Pons (tissue), 1 donor: ENCODE measurements around the gene HMG20A.
A peak's percentile ranks its signal among the peaks of the same experiment; 100 is the strongest.

Experiments
- DNase-seq: peaks from one replicate; pipeline ENCODE4 v3.0.0-alpha.2; 2016; ENCODE audit warnings: low spot score

The HMG20A gene

GRCh38 chr15:77499087-77499760 lies 78.5 kb downstream of the HMG20A start:
- peak; percentile 36 for DNase-seq

GRCh38 chr15:77500989-77501388 lies 80.3 kb downstream of the HMG20A start:
- DNase-seq: no peak

- no peak for DNase-seq
Observed at GRCh38 chr15:77502379-77503095, 81.8 kb downstream of the HMG20A start.

GRCh38 chr15:77503240-77503639 lies 82.6 kb downstream of the HMG20A start:
- no peak for DNase-seq

GRCh38 chr15:77503764-77504163 lies 83.1 kb downstream of the HMG20A start:
- no peak for DNase-seq

DNA sequence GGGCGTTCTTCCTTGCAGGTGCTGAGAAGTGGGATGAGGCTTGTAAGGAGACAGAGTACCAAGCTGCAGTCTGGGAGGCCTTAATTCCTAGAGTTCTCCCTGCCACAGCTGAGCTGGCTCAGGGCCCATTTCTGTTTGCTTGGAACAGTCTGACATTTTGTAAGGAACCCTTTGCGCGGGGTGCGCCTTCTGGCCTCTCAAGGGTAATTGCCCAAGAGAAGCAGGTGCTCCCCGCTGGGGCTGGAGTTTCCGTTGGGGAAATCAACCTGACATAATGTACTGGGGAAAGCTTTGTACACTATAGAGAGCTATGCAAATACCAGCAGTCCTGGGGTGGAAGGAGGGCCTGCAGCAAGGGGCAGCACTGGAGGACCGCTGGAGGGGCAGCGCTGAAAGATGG lies 83.6 kb downstream of the HMG20A start:
- no peak for DNase-seq

- no peak for DNase-seq
Observed at GRCh38 chr15:77504871-77505270, 84.2 kb downstream of the HMG20A start.

DNA sequence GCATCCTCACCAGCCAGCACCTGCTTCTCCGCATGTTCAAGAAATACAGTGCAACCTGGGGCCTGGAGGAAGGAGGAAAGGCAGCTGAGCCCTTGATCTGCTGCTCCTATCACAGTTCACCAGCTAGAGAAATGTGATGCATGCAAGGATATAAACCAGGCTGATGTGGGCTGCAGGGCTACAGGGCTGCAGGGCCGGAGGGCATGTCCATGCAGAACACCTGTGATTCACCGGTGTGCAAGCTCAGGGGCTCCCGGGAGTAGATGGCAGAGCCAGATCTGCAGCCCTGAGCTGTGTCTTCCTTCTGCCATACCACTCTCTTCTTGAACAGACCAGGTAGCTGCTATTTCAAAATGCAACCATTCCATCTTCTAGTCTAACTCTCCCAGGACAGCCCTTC lies 84.9 kb downstream of the HMG20A start:
- no peak for DNase-seq

DNA sequence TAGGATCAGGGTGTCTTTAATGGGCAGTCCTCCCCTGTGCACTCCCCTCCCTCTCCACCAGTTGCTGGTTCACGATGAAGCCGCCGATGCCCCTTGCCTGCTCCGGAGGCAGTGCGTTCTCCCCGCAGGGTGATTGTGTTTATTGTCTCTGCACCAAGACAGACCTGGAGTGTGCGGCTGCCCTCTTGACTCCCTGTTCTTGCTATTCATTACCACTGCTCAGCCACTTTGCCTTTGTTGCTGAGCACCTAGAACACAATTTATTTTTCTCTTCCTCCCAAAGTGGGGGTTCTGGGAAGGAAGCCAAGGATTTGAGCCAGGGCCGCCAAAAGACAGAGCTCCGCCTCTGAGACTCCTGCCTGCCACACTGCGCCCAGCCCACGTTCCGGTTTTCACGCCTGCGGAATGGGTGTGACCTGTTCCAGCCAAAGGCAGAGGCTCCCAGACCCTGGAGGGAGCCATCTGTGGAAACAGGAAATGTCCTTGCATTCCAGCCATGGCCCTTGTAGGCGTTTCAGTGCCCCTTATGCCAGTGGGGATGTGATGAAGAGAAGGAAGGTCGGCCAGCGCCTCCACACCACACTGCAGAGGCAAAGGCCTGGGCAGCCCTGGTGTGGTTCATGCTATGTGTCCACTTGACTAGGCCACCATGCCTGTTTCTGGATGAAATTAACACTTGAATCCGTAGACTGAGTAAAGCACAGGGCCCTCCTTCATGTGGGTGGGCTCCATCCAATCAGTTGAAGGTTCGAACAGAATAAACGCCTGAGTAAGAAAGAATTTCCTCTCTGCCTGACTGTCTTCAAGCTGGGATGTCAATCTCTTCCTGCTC lies 85.8 kb downstream of the HMG20A start:
- peak; percentile 46 for DNase-seq

- DNase-seq: peak; percentile 70
Observed at GRCh38 chr15:77507143-77507897, 86.6 kb downstream of the HMG20A start.

GRCh38 chr15:77507911-77508310 lies 87.2 kb downstream of the HMG20A start:
- peak; percentile 98 for DNase-seq

- peak; percentile 51 for DNase-seq
Observed at GRCh38 chr15:77508541-77509243, 88.0 kb downstream of the HMG20A start.

DNA sequence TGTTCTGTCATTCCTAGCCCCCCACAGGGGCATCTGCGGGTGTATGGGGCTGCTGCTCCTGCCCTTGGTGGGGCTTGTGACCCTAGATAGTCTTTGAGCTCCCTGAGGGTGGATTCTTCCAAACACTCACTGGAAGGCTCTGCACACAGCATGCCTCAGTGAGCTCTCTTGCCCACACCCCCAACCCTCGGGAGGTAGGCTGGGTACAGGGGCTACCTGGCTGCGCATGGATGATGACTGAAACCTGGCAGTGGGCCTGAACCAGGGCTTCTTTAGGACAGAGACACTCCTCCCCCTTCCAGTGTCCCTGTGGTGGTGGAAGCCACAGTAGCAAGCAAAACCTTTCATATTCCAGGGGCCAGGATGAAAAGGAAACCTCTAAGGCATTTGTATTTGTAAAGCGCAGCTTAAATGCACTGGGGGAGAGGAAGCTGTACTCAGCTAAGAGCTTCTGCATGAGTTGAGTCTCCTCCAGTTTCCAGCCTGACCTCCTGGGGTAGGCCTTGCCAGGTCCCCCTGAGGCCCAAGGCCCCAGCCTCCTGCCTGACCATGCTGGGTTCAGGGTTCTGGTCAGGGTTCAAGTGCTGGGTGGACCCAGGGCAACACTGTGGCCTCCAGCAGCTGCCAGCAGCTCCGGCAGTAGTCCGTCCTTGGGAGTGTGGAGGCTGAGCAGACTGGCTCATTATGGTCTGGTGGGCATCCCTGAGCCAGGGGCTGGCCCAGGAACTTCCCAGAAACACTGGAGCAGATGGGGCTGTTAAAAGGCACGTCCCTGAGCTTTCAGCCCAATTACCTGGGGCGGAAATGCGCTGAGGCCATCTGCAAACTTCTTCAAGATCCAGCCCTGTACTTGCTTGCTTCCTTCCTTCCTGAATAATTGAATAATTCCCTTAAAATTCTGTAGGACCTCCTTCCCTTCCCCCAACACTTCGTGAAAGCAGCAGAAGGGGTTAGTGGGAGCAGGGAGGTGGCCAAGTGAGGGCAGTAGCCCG lies 89.7 kb downstream of the HMG20A start:
- DNase-seq: no peak

- DNase-seq: no peak
Observed at GRCh38 chr15:77511869-77512268, 91.2 kb downstream of the HMG20A start.

DNA sequence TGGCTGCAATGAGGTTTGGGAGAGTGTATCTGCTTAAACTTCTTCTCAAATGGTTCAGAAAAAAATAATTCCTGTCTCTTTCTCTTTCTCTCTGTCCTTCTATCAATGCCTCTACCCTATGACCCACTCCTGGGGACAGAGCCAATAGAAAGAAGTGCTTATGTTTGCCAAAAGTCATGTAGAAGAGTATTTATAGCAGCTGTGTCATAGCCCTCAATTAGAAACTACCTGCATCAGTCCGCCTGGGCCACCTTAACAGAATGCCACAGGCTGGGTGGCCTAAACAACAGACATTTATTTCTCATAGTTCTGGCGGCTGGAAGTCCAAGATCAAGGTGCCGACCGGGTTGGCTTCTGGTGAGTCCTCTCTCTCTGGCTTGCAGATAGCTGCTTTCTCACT lies 92.5 kb downstream of the HMG20A start:
- no peak for DNase-seq

DNA sequence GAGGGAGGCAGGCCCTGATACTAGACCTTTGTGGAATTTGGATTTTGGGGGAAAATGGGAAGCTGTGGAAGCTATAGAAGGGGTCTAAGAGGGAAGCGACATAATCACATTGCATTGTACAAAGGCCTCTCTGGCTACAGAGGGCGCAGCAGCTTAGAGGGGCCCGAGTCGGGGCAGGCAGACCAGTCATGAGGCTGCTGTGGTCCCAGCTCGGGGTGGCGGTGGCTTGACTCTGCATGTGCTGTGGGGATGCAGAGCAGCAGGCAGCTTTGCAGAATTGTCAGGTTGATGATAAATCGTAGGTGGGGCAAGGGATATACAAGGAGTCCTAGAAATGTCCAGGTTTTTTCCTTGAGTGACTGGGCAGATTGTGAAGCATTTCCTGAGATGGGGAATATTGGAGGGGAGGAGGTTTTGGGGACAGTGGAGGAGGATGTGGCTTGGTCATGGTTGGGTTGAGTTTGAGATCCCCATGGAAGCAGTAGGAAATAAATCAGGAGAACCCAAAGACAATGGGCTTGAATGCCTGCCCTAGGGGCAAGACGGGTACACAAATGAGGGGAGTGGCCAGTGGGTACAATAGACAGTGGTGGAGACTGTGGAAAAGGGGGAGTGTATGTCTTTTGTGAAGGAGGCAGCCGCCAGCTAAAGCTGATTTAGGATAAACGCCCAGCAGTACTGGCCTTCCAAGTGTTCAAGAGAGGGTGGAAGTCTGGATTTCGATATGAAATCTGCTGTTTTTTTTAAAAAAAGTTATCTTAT lies 94.1 kb downstream of the HMG20A start:
- no peak for DNase-seq

DNA sequence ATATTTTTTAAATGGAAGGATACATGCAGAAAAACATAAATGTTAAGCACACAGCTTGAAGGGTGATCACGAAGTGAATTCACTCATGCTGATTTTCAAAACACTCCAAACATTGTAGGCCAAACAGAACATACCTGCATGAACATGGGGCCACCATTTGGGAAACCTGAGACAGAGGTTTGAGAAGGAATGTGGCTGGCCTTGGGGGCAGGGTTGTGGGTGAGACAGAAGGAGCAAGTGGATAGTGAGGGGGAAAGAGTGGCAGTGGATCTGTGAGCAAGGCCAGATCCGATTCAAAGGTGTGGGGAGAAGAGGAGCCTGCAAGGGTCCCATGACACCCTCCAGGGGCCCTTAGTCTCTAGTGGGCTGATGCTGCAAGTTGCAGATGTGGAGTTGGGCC lies 94.9 kb downstream of the HMG20A start:
- DNase-seq: no peak

DNA sequence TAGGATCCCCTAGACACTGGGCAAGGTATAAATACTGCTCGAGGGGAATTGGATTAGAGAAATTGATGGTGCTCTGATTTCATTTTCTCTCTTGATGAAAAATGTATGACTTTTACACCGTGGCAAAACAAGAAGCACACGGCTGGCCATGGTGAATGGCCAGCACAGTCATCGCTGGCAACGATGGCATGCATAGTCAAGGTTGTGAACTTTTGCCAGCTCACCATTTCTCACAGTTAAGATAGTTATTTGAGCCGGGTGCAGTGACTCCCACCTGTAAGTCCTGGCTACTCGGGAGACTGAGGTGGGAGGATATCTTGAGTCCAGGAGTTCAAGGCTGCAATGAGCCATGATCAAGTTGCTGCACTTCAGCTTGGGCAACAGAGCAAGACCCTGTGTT lies 95.4 kb downstream of the HMG20A start:
- DNase-seq: no peak

- DNase-seq: no peak
Observed at GRCh38 chr15:77516786-77517185, 96.1 kb downstream of the HMG20A start.
